NCI-H69 (cell line): Measurements from ENCODE around the gene WBP2.
A peak's percentile ranks its signal among the peaks of the same experiment; 100 is the strongest.

ENCODE experiments used
- DNase-seq: peaks from one replicate; lab custom pipeline; 2025; lab: John Stamatoyannopoulos, UW

WBP2 gene

GRCh38 chr17:75827308-75828075 lies 27.6 kb downstream of the WBP2 start:
- peak; percentile 86 for DNase-seq

GRCh38 chr17:75826561-75827307 lies 28.4 kb downstream of the WBP2 start:
- no peak for DNase-seq

- no peak for DNase-seq
Observed at GRCh38 chr17:75825748-75826370, 29.3 kb downstream of the WBP2 start.

- DNase-seq: no peak
Observed at GRCh38 chr17:75825149-75825552, 30.0 kb downstream of the WBP2 start.

- no peak for DNase-seq
Observed at GRCh38 chr17:75824666-75825065, 30.5 kb downstream of the WBP2 start.

GRCh38 chr17:75824050-75824552 lies 31.0 kb downstream of the WBP2 start:
- DNase-seq: no peak

- no peak for DNase-seq
Observed at GRCh38 chr17:75823257-75824041, 31.7 kb downstream of the WBP2 start.

- DNase-seq: no peak
Observed at GRCh38 chr17:75822800-75823166, 32.4 kb downstream of the WBP2 start.

GRCh38 chr17:75822119-75822799 lies 32.9 kb downstream of the WBP2 start:
- peak; percentile 39 for DNase-seq

GRCh38 chr17:75821552-75821951 lies 33.6 kb downstream of the WBP2 start:
- no peak for DNase-seq

- no peak for DNase-seq
Observed at GRCh38 chr17:75820094-75821080, 34.7 kb downstream of the WBP2 start.

- DNase-seq: no peak
Observed at GRCh38 chr17:75819678-75820077, 35.5 kb downstream of the WBP2 start.

- no peak for DNase-seq
Observed at GRCh38 chr17:75819116-75819515, 36.0 kb downstream of the WBP2 start.

- DNase-seq: no peak
Observed at GRCh38 chr17:75818326-75818885, 36.7 kb downstream of the WBP2 start.

GRCh38 chr17:75817571-75817970 lies 37.6 kb downstream of the WBP2 start:
- no peak for DNase-seq

GRCh38 chr17:75816693-75817092 lies 38.4 kb downstream of the WBP2 start:
- no peak for DNase-seq

GRCh38 chr17:75815399-75815798 lies 39.7 kb downstream of the WBP2 start:
- no peak for DNase-seq

- DNase-seq: no peak
Observed at GRCh38 chr17:75814900-75815373, 40.2 kb downstream of the WBP2 start.

- no peak for DNase-seq
Observed at GRCh38 chr17:75814021-75814395, 41.1 kb downstream of the WBP2 start.
